IMR-90 (cell line): ENCODE data around the gene NFKBIZ. TPM values are rescaled to one million over a fixed set of nuclear protein-coding genes. Genes with fewer than 3 reads are reported as not detected.

ENCODE experiments used
- ATAC-seq: fragments of 200-7000 bp; cut with Tn5 transposase; 2 replicates; pipeline ENCODE4 v1.9.1; 2020; ENCODE audit warnings: low read depth, mild to moderate bottlenecking, moderate library complexity
- BruUV-seq: library from RNA; stranded (reverse); fragments of 400-500 nt; replicated peaks from 2 replicates; lab custom pipeline; 2021; lab: Mats Ljungman, UMichigan
- CTCF ChIA-PET: fragments of 300-600 bp; formaldehyde crosslinking; extraction: SDS; loops from one replicate; lab custom pipeline; 2021; ENCODE audit warnings: antibody characterized with exemption; lab: Yijun Ruan, JAX
- POLR2A ChIA-PET: fragments of 300-600 bp; sonication (Branson Sonifier 250); formaldehyde crosslinking; loops from one replicate; lab custom pipeline; 2022; ENCODE audit warnings: antibody characterized with exemption; ENCODE audit not compliant: unreplicated experiment; lab: Charles Lee
- DNase-seq: peaks from one replicate; pipeline ENCODE4 v3.0.0; 2013
- H2AFZ ChIP-seq: replicated peaks from 2 replicates; pipeline ENCODE3; 2013; ENCODE audit warnings: low read length, mild to moderate bottlenecking; ENCODE audit not compliant: poor library complexity
- H2AK5ac ChIP-seq: 2 replicates; pipeline ENCODE4 v1.6.1; 2013; ENCODE audit warnings: low read depth, low read length, inconsistent platforms
- H2AK9ac ChIP-seq: replicated peaks from 2 replicates; pipeline ENCODE3; 2013; ENCODE audit warnings: mild to moderate bottlenecking, low read depth, low read length, moderate library complexity; ENCODE audit not compliant: poor library complexity
- H2BK120ac ChIP-seq: 2 replicates; pipeline ENCODE4 v1.6.1; 2013; ENCODE audit warnings: low read depth, low read length, inconsistent platforms
- H2BK15ac ChIP-seq: 3 replicates; pipeline ENCODE4 v1.6.1; 2013; ENCODE audit warnings: low read depth, low read length, inconsistent platforms
- H2BK20ac ChIP-seq: 2 replicates; pipeline ENCODE4 v1.6.1; 2013; ENCODE audit warnings: low read depth, mild to moderate bottlenecking, inconsistent platforms, low read length, moderate library complexity
- H2BK5ac ChIP-seq: 2 replicates; pipeline ENCODE4 v1.6.1; 2013; ENCODE audit warnings: mild to moderate bottlenecking, low read depth, low read length, inconsistent platforms; ENCODE audit not compliant: poor library complexity, severe bottlenecking
- H3K14ac ChIP-seq: replicated peaks from 2 replicates; pipeline ENCODE4 v1.6.1; 2013; ENCODE audit warnings: low read depth, low read length, inconsistent platforms
- H3K18ac ChIP-seq: 2 replicates; pipeline ENCODE4 v1.6.1; 2013; ENCODE audit warnings: low read depth, low read length, control low read depth
- H3K23ac ChIP-seq: 2 replicates; pipeline ENCODE4 v1.6.1; 2013; ENCODE audit warnings: low read depth, low read length, inconsistent platforms
- H3K27ac ChIP-seq: 2 replicates; pipeline ENCODE4 v1.5.1; 2013; ENCODE audit warnings: mild to moderate bottlenecking, control low read depth, low read length; ENCODE audit not compliant: insufficient read depth
- H3K27me3 ChIP-seq: 2 replicates; pipeline ENCODE4 v1.6.1; 2013; ENCODE audit warnings: low read length; ENCODE audit not compliant: control insufficient read depth, insufficient read depth
- H3K36me3 ChIP-seq: 2 replicates; pipeline ENCODE4 v1.6.1; 2013; ENCODE audit warnings: low read length, mixed read lengths; ENCODE audit not compliant: control insufficient read depth, insufficient read depth
- H3K4ac ChIP-seq: 2 replicates; pipeline ENCODE4 v1.6.1; 2013; ENCODE audit warnings: low read depth, low read length, inconsistent platforms
- H3K4me1 ChIP-seq: 2 replicates; pipeline ENCODE4 v1.6.1; 2013; ENCODE audit warnings: low read length, mixed read lengths; ENCODE audit not compliant: control insufficient read depth, insufficient read depth
- H3K4me2 ChIP-seq: 2 replicates; pipeline ENCODE4 v1.6.1; 2013; ENCODE audit warnings: low read depth, mild to moderate bottlenecking, control low read depth, low read length, moderate library complexity
- H3K4me3 ChIP-seq: 2 replicates; pipeline ENCODE4 v1.5.1; 2013; ENCODE audit warnings: low read depth, mild to moderate bottlenecking, control low read depth, low read length, moderate library complexity; ENCODE audit not compliant: insufficient read depth
- H3K56ac ChIP-seq: 2 replicates; pipeline ENCODE4 v1.6.1; 2013; ENCODE audit warnings: low read length, inconsistent platforms; ENCODE audit not compliant: insufficient read depth; ENCODE audit errors: extremely low read depth
- H3K79me1 ChIP-seq, 2 experiments: 2 replicates each; pipeline ENCODE4 v1.6.1; 2013; ENCODE audit warnings: low read length in 2 of 2, inconsistent platforms in 1 of 2, low read depth in 1 of 2
- H3K9ac ChIP-seq: 2 replicates; pipeline ENCODE4 v1.6.1; 2013; ENCODE audit warnings: low read depth, low read length, control low read depth
- H3K9me1 ChIP-seq: 2 replicates; pipeline ENCODE4 v1.6.1; 2013; ENCODE audit warnings: low read length, inconsistent platforms; ENCODE audit not compliant: insufficient read depth
- H3K9me3 ChIP-seq: 2 replicates; pipeline ENCODE4 v1.6.1; 2013; ENCODE audit warnings: low read length; ENCODE audit not compliant: control insufficient read depth, insufficient read depth
- H4K20me1 ChIP-seq: 2 replicates; pipeline ENCODE4 v1.6.1; 2013; ENCODE audit warnings: low read length, inconsistent platforms; ENCODE audit not compliant: insufficient read depth
- H4K5ac ChIP-seq: 2 replicates; pipeline ENCODE4 v1.6.1; 2013; ENCODE audit warnings: mild to moderate bottlenecking, low read depth, low read length, control low read depth
- H4K8ac ChIP-seq, 2 experiments: 2 replicates each; pipeline ENCODE4 v1.6.1; 2013; ENCODE audit warnings: low read depth in 2 of 2, low read length in 2 of 2, control low read depth in 1 of 2, inconsistent platforms in 1 of 2
- H4K91ac ChIP-seq: 2 replicates; pipeline ENCODE4 v1.6.1; 2013; ENCODE audit warnings: low read depth, low read length, inconsistent platforms; ENCODE audit not compliant: insufficient read depth
- BHLHE40 ChIP-seq: fragments of 150-350 bp; IDR thresholded peaks from 2 replicates; pipeline ENCODE4 v1.6.1; 2016; ENCODE audit warnings: mild to moderate bottlenecking, low read depth, low read length
- CEBPB ChIP-seq: IDR thresholded peaks from 2 replicates; pipeline ENCODE4 v1.6.1; 2012; ENCODE audit warnings: low read depth, low read length, improper control_type of control experiment
- CHD1 ChIP-seq: IDR thresholded peaks from 2 replicates; pipeline ENCODE4 v1.6.1; 2012; ENCODE audit warnings: low read depth, low read length, improper control_type of control experiment
- ELK1 ChIP-seq: fragments of 150-350 bp; IDR thresholded peaks from 2 replicates; pipeline ENCODE4 v1.6.1; 2016; ENCODE audit warnings: low read depth, mild to moderate bottlenecking, low read length, moderate library complexity, borderline replicate concordance
- FOS ChIP-seq: fragments of 150-350 bp; IDR thresholded peaks from 2 replicates; pipeline ENCODE4 v1.6.1; 2016; ENCODE audit warnings: low read depth, low read length
- MAFK ChIP-seq: IDR thresholded peaks from 2 replicates; pipeline ENCODE4 v1.6.1; 2012; ENCODE audit warnings: low read depth, low read length, improper control_type of control experiment
- MAZ ChIP-seq: IDR thresholded peaks from 2 replicates; pipeline ENCODE4 v1.6.1; 2012; ENCODE audit warnings: low read depth, mild to moderate bottlenecking, low read length, improper control_type of control experiment, moderate library complexity, borderline replicate concordance
- MXI1 ChIP-seq: IDR thresholded peaks from 2 replicates; pipeline ENCODE4 v1.6.1; 2012; ENCODE audit warnings: low read depth, mild to moderate bottlenecking, low read length, moderate library complexity, borderline replicate concordance
- NFE2L2 ChIP-seq: fragments of 150-350 bp; IDR thresholded peaks from 2 replicates; pipeline ENCODE4 v1.6.1; 2016; ENCODE audit warnings: low read depth, mild to moderate bottlenecking, low read length
- POLR2A ChIP-seq: IDR thresholded peaks from 2 replicates; pipeline ENCODE4 v1.6.1; 2012; ENCODE audit warnings: mild to moderate bottlenecking, low read depth, low read length
- RAD21 ChIP-seq: IDR thresholded peaks from 2 replicates; pipeline ENCODE4 v1.6.1; 2012; ENCODE audit warnings: low read length, improper control_type of control experiment
- RCOR1 ChIP-seq: IDR thresholded peaks from 2 replicates; pipeline ENCODE4 v1.6.1; 2012; ENCODE audit warnings: mild to moderate bottlenecking, low read length, improper control_type of control experiment; ENCODE audit not compliant: insufficient replicate concordance
- RFX5 ChIP-seq: IDR thresholded peaks from 2 replicates; pipeline ENCODE4 v1.8.0; 2012; ENCODE audit warnings: low read depth, mild to moderate bottlenecking, low read length, moderate library complexity
- SMC3 ChIP-seq: fragments of 150-350 bp; IDR thresholded peaks from 2 replicates; pipeline ENCODE4 v1.6.1; 2016; ENCODE audit warnings: low read depth, mild to moderate bottlenecking, antibody characterized with exemption, low read length, moderate library complexity
- dilution Hi-C: fragments of 300-500 bp; cut with HindIII; formaldehyde crosslinking; loops from one replicate; pipeline ENCODE4 v1.14.3; 2018; ENCODE audit warnings: low sequenced_read_pairs; ENCODE audit not compliant: unreplicated experiment
- in situ Hi-C: fragments of 300-500 bp; cut with MboI; formaldehyde crosslinking; loops from 3 replicates; pipeline ENCODE4 v1.14.3; 2019; ENCODE audit warnings: low sequenced_read_pairs, inconsistent platforms, mixed read lengths
- intact Hi-C: fragments of 100-400 bp; cut with micrococcal nuclease; formaldehyde crosslinking; loops from 2 replicates; pipeline ENCODE4 v1.10.0; 2022
- polyA plus RNA-seq, 3 experiments: library from polyadenylated mRNA; depleted of rRNA; stranded (reverse); fragments of >200 nt; gene quantifications; 2 replicates each; pipeline ENCODE4 v1.2.3, GENCODE V29; 2012; ENCODE audit warnings: low replicate concordance in 1 of 3
- total RNA-seq: library from RNA; depleted of rRNA; stranded (reverse); fragments of >200 nt; gene quantifications from 2 replicates; pipeline ENCODE4 v1.2.3, GENCODE V29; 2012
- TF ChIP-seq, protein P1 (sequence below): fragments of 150-350 bp; IDR thresholded peaks from 2 replicates; pipeline ENCODE4 v1.6.1; 2017; ENCODE audit warnings: mild to moderate bottlenecking, antibody characterized with exemption, low read length, low read depth
- TF ChIP-seq, protein P2 (sequence below): conservative IDR thresholded peaks from 2 replicates; pipeline ENCODE4 v1.5.1; 2012; ENCODE audit warnings: mild to moderate bottlenecking, low read depth, low read length, improper control_type of control experiment

NFKBIZ gene
- total and polyA plus RNA-seq, 2 of the 4 experiments (the other 2 are of a cell fraction) = 35.0 to 40.9 TPM

DNA sequence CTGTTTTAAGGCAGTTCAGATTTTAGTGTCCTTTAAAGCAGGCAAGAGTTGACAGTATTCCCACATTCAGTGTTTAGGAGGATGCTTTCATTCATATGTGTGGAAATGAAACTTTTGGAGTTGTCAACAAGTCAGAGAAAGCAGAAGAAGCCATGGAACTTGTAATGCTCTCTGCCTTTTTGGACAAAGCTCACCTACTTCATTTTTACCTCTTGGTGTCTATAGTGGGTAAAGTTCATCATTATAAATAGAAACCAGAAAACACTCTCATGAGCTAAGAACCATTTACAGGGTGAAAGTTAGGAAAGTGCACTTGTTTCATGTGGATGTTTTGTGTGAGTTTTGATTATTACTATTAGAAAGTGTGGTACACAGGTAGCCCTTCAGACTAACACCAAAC, 9.2 kb upstream of the NFKBIZ start:
- Histone ChIP-seq H2BK120ac (no peak overlapping the region), H3K4ac (no peak overlapping the region), H3K14ac (no peak overlapping the region), H3K27ac (no peak overlapping the region), H3K23ac (no peak overlapping the region), H4K5ac (no peak overlapping the region), H2BK20ac (no peak overlapping the region), H2BK5ac (no peak overlapping the region), H4K20me1 (no peaks in the 10 kb centered on the region), H3K18ac (no peak overlapping the region), H2AFZ (no peak overlapping the region), H3K9me3 (no peaks in the 10 kb centered on the region; the same call in 1 of the 2 replicates), H2AK5ac (no peak overlapping the region), H2AK9ac (no peak overlapping the region), H4K8ac (no peak overlapping the region), H2BK15ac (no peak overlapping the region), H3K36me3 (no peaks in the 10 kb centered on the region), H3K9ac (no peak overlapping the region), H3K56ac (no peak overlapping the region), H3K79me1 (peaks cover 12 to 17% of the 10 kb centered on the region in 2 experiments), H3K4me1 (no peaks in the 10 kb centered on the region), H3K9me1 (no peaks in the 10 kb centered on the region), H3K27me3 (no peaks in the 10 kb centered on the region), H4K91ac (no peak overlapping the region), H3K4me2 (no peak overlapping the region), H3K4me3 (no peak overlapping the region)
- no TSS peak for BruUV-seq
- ChIA-PET POLR2A (no interaction called here), CTCF (no interaction called here)
- intact Hi-C loops (no loop called here), in situ Hi-C loops (no loop called here), dilution Hi-C loops (no loop called here)
- TF ChIP-seq MAZ (no peak), MXI1 (no peak), RAD21 (no peak), CHD1 (no peak), NFE2L2 (no peak), CEBPB (no peak), BHLHE40 (no peak), RCOR1 (no peak), SMC3 (no peak), RFX5 (no peak), ELK1 (no peak), FOS (no peak), POLR2A (no peak), MAFK (no peak)
- TF ChIP-seq, protein P1, sequence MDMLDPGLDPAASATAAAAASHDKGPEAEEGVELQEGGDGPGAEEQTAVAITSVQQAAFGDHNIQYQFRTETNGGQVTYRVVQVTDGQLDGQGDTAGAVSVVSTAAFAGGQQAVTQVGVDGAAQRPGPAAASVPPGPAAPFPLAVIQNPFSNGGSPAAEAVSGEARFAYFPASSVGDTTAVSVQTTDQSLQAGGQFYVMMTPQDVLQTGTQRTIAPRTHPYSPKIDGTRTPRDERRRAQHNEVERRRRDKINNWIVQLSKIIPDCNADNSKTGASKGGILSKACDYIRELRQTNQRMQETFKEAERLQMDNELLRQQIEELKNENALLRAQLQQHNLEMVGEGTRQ = no peak
- TF ChIP-seq, protein P2, sequence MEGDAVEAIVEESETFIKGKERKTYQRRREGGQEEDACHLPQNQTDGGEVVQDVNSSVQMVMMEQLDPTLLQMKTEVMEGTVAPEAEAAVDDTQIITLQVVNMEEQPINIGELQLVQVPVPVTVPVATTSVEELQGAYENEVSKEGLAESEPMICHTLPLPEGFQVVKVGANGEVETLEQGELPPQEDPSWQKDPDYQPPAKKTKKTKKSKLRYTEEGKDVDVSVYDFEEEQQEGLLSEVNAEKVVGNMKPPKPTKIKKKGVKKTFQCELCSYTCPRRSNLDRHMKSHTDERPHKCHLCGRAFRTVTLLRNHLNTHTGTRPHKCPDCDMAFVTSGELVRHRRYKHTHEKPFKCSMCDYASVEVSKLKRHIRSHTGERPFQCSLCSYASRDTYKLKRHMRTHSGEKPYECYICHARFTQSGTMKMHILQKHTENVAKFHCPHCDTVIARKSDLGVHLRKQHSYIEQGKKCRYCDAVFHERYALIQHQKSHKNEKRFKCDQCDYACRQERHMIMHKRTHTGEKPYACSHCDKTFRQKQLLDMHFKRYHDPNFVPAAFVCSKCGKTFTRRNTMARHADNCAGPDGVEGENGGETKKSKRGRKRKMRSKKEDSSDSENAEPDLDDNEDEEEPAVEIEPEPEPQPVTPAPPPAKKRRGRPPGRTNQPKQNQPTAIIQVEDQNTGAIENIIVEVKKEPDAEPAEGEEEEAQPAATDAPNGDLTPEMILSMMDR = no peak
- DNase-seq = no peak
- ATAC-seq = no peak
